8988T (cell line): ENCODE measurements around the gene EGFLAM.

Source experiments
- DNase-seq: peaks from one replicate; pipeline ENCODE4 v3.0.0; 2011

EGFLAM gene

DNA sequence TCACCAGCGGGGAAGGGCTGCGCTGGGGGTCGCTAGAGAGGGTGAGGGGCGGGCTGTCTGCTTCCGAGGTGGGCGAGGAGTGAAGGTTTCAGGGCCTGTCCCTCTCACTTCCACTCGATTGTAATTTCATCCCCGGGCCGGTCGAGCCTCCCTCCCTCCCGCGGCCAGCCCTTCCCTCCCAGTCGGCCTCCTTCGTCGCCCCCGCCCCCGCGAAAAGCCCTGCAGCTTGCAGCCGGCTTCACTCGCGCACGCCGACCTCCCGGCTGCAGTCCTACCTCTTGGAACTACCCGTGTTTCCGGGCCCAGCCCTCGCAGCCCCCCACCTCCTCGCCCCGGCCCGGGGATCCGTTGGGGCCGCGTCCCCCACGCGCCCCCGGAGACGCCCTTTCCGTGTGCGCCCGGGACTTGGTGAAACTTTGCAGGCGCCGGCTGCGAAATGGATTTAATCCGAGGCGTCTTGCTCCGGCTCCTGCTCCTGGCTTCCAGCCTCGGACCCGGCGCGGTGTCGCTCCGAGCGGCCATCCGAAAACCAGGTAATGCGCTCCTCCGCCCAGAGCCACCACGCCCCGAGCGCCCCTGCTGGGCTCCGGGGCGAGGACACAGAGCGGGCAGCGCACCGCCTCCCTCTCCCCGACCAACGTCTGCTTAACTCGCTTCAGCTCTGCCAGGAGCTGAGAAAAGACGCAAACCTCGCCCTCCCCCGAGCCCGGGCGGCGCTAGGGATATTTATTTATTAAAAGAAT, at the start of gene EGFLAM:
Gene EGFLAM (plus strand): TSS at position 241 of the 743 bp plus-strand sequence. CDS start 196 bp downstream, at position 437.
- peak; percentile 55 for DNase-seq

DNA sequence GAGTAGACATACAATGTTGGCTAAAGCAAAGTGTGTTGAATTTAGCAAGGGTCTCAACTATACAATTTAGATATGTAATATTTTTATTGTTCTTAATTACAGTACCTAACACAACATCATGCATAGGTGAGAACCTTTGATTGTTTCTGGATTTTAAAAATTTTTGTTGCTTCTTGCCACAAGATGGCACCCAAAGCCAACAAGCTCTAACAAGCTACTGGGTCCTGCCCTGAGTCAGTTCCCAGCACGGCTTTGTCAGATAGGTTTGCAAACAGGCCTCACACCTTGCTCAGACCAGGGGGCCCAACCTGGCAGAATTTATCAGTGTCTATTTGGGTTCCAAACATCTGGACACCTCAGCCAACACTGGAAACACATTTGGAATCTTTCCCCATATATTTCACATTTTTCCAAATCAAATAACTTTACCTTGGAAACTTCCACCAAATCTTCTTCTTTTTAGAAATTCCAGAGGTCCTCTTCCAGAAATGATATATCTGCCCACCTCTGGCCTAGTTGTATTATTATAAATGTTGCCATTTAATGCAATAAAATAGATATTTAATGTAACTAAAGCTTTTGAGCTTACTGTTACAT, 49.5 kb upstream of the EGFLAM start:
- DNase-seq = no peak

DNA sequence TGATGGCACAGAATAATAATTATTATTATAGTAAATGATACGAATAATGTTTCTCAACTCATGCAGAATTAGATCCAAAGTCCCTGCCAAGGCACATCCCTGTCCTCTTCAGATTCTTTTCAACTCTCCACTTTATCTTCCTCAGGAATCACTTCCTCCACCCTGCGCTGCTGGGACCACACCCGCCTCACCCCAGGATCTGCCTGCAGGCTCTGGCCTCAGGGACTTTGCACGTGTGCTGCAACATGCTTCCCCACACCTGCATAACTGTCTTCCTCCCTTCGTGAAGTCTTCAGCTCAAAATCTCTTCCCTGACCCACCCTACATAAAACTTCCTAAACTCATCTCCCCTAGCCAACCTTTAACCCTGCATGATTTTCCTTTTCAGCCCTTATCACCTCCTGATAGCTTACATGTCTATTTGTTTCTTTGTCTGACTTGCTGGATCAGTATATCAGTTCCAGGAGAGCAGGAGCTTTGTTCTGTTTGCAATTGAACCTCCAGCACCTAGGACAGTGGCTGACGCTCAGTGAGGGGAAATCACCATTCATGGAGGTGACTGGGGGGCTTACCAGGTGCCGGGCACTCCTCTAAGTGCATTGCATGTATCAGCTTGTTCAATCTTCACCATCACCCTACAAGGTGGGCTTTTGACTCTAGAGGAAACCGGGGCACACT, 47.5 kb upstream of the EGFLAM start:
- no peak for DNase-seq

DNA sequence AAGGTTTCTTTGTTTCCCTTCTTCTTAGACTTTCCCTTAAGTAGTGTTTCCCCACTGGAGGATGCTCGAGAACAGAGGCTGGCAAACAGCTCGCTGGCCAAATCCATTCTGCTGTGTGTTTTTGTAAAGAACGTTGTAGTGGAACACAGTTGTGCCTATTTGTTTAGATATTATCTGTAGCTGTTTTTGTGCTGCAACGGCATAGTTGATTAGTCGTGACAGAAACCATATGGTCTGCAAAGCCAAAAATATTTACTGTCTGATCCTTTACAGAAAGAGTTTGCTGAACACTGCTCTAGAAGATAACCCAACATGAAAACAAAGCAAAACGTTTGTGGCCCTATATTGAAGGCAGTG, 47.0 kb upstream of the EGFLAM start:
- DNase-seq = no peak

DNA sequence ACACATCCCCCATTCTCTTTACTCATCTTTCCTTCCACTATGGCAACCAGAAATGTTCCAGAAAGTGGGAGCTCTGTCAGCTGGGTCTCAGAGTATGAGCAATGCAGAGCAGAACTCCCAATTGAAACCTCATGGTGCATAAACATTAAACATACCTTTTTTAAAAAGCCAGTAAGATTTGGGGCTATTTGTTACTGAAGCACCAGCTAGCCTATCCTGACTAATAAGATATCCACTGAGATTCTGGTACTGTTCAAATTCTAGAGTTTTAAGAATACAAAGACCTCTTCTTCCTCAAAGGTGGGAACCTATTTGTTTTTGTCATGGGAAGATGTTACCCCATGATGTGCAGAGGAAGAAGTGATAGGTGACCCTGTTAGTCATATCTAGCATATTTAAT, 46.1 kb upstream of the EGFLAM start:
- no peak for DNase-seq

DNA sequence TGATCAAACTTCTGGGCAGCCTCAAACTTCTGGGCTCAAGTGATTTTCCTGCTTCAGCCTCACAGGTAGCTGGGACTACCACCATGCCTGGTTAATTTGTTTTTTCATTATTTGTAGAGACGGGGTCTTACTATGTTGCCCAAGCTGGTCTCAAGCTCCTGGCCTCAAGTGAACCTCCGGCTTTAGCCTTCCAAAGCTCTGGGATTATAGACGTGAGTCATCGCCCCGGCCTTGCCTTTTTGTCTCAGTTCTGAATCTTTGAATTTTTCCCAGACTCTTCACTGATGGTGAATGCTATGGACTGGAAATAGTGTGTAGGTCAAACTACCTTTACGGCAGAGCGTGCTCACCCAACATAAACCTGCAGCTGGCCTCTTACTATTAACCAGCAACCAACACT, 32.3 kb upstream of the EGFLAM start:
- DNase-seq = no peak

DNA sequence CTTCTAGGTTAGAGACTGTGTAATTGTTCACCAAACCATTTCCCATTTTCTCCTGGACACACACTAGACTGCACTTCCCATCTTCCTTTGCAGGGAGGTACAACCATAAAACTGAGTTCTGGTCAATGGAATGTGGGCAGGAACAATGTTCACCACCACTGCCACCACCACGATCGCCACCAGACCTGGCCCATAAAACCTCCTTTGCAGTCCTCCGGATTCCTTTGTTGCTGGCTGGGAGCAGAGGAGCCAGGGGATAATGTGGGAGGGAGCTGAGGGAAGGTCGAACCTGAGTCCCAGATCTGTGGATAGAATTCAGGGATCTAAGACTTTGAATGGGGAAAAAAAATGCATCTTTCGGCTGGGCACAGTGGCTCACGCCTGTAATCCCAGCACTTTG, 29.4 kb upstream of the EGFLAM start:
- DNase-seq = no peak

DNA sequence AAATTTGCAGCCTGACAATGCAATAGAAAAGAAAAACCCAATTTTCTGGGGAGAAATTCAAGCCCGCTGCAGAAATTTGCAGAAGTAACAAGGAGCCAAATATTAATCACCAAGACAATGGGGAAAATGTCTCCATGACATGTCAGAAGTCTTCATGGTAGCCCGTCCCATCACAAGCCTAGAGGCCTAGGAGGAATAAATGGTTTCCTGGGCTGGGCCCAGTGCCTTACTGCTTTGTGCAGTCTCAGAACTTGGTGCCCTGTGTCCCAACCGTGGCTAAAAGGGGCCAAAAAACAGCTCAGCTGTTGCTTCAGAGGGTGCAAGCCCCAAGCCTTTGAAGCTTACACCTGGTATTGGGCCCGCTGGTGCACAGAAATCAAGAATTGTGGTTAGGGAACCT, 23.6 kb upstream of the EGFLAM start:
- DNase-seq = no peak

DNA sequence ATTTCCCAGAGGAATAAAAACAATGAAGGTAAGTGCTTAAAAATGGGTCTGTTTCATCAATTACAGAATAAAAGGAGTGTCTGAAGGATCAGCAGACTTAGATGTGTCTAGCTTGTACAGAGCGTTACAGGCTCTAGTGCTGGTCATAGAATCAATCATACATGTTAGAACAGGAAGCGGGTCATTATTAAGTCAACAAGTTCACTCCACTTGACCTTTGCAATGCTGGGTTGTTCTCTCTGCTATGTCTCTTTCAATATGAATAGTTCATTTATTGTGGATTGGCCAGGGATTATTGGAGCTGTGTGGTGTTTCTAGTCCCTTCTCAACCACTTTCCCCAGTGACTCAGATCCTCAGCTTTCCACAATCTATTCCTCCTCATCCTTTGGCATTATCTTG, 20.7 kb upstream of the EGFLAM start:
- DNase-seq = no peak

DNA sequence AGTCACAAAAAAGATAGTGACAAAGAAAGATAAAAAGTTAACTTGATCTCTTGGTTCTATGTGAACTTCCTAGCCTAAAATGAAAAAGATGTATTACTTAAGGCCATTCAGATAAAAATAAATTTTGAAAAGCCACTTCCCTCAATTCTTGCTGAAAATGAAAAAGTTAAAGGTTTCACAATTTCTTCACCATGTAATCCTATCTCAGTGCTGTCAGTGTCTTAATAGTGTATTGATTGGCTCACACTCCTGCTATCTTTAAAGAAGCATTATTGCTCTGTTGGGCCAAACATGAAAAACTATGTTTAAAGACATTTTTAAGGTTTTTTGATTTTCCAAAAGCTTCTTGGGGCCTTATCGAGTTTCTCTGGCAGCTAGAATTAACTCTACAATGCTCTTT, 18.1 kb upstream of the EGFLAM start:
- DNase-seq = no peak

DNA sequence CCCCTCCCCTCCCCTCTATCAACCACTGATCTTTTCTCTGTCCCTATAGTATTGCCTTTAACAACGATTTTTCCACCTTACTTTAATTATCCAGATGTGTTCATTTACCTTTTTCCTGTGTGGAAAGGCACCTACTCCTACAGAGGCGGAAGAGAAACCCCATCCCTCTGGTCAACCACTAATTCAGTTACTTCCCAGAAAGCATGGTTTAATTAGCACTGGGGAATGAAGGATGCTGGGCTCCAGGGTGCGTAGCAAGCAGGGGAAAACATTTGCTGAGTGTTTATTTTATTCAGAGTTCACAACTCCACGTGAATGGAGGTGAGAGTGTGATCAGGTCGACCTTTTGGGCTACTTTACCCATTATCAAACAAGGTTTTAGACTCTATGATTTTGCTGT, 16.7 kb upstream of the EGFLAM start:
- DNase-seq = no peak

DNA sequence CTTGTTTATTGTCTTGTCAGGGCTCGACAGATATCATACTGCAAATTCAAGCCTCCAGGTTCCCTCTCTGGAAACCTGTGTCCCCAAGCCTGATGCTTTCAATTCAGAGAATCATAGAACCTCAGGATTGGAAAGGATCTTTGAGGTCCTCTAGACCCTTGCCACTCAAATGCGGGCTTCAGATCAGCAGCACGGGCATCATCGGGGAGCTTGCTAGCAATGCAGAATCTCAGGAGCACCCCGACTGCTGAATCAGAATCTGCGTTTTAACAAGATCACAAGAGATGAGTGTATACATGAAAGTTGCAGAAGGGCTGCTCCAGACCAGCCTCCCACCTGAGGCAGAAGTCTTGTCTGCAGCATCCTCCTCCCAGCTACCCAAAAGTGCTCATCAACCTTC, 13.1 kb upstream of the EGFLAM start:
- no peak for DNase-seq

DNA sequence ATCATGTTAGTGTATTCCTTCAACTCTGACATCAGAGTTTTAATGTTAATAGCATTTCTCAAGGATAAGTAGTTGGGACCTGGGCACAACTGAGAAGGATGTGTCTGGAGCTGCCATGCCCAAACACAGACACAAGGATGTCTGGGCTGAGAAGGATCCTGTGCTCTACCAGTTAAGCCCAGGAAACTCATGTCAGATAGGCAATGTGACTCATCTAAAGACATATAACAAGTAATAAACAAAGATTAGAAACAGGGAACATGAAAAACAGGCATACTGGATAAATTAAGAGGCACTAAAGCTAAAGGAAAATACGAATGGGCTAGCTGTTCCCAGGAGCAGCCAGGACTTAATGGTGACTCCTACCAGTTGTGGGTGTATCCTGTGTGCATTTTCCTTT, 9.1 kb upstream of the EGFLAM start:
- DNase-seq = no peak

DNA sequence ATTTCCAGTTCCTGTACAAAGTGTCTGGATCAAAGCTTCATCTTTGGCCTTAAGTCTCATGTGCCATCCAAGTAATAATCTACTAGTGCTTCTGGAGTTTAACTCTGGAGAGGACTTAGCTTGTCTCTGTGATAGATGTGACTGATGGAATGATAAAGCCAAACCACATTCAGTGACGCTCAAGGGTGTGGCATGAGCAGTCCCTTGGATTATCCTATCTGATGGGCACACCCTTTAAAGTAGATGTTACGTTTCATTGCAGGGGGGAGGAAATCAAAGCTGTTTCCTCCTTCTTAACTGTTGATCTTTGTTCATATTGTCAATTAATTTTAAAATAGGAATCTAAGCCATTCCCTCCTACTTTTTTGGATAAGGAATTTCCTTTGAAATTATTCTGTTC, 8.5 kb upstream of the EGFLAM start:
- DNase-seq = no peak

DNA sequence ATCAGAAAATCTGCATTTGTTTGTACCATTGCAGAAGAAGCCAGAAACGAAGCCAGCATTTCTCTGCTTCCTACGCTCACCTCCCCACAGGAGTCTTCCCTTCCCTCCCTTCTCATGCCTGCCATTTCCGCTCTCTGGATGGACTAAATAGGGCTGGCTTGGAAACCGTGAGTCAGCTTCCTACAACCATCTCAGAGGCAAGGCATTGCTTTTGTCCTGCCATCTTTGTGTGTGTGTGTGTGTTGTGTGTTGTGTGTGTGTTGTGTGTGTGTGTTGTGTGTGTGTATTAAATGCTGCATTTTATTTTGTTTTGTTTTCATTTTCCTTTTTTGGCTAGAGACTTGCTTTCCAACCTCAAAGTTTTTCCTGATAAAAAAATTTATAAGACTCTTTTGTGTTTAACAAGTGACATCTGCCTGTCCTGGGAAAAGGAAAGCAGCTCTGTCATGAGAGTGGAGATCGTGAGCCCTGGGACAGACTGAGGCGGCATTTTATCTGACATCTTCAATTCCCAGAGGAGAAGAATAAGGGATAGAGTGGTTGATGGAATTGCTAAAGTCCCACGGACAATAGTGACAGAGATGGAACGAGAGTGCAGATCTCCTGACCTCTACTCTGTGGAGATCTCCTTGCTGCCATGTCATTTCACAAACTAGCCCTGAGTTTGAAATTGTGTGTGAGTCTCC, 7.5 kb upstream of the EGFLAM start:
- no peak for DNase-seq

DNA sequence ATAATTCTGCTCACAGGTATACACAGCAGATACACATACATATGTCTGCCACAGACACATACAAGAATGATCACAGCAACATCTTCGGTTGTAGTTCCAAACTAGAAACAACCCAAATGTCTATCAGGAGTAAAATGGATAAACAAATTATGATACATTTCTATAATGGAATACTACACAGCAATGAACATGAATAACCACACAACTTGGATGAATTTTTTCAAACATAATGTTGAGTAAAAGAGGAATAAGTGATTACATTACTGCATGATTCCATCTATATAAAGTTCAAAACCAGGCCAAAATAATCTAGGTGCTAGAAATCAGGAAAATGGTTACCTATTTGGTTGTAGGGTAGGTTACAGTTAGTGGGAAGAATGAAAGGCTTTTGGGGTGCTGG, 4.6 kb upstream of the EGFLAM start:
- DNase-seq = no peak

DNA sequence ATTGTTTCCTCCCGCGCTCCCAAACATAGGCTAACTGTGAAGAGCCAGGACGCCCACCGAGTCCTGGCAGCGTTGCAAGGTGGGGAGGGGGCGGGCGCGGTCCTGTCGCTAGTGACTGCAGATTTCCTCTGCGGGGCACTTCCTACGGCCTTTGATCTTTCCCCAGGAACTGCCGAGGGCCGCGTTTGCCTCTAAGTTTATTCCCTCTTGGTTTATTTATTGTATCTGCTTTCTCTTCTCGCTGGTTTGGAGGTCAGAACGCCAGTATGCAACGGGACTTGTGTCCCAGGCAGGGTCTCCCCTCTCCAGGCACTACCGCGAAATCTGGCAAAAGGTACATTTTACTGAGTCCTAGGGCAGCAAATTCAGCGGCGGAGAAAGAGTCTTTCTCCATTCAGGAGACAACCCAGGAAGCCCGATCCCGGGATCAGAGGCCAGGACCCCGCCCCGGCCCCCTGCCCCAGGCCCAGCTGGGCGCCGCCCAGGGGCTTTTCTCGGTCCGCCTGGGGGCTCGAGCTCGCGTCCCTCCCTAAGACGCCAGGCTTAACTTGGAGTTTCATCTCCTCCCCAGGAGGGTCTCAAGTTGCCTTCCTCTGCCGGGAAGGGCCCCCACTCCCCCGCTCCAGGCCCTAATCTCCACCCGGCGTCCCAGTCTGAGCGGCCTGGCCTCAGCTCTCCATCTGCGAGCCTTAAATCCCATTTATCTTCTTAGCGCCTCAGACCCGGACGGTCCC, 884 bp upstream of the EGFLAM start:
- no peak for DNase-seq

DNA sequence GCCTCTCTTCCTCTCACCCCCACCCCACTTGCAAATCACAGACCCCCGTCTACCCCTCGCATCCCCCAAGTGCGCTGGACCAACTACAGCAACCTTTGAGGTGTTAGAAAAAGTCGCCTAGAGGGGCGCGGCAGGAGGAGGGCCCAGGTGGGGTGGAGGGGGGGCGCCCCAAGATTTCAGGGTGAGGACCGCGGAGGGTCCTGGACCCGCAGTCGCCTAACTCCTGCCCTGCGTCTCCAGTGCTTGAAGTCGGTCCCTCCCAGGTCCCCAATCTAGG, 379 bp upstream of the EGFLAM start:
- no peak for DNase-seq

DNA sequence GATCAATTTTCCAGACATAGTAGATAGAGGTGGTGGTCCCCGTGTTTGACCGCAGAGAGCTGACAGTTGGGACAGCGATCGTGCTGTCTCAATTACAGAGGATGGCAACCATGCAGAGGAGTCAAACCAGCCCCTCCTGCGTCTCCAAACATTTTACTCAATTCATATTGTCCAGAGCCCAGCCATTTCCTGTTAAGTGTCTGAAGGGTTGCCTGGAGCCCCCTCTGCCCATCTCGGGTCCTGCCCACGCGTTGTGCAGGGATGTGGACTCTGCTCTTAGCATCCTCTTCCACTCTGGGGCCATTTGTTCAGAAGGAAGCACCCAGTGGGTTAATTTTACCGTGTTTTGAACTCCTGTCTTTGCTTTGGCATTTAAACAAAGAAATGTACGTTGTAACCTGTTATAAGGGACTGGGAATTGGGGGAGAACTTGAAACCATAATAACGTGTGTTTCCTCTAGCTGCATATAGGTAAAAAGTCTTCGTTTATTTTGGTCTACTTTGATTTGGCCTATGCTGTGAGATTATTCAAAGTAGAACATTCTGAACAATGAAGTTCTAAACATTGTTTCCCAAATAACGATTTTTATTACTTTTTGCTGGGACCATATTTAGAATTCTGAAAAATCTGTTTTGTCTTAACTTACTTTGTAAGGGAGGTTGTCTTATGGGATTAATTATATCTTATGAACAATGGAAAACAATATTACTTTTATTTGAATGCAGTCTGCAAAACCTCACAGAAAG, 876 bp downstream of the EGFLAM start:
- no peak for DNase-seq

DNA sequence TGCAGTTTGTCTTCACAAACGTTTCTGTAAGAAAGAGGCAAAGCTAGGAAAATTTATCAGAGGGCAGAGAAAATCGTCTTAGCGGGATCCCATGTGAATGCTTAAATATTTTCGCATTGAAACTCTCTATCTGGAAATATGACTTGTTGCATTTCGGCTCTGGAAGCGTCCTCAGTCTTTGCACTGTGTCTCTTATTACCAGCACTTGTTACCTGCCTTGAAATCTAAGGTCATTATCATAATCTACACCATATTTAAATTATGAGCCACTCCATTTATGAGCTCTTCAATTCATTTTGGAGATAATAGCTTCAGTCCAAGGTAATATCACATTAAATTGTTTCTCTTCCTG, 1.4 kb downstream of the EGFLAM start:
- DNase-seq = no peak

DNA sequence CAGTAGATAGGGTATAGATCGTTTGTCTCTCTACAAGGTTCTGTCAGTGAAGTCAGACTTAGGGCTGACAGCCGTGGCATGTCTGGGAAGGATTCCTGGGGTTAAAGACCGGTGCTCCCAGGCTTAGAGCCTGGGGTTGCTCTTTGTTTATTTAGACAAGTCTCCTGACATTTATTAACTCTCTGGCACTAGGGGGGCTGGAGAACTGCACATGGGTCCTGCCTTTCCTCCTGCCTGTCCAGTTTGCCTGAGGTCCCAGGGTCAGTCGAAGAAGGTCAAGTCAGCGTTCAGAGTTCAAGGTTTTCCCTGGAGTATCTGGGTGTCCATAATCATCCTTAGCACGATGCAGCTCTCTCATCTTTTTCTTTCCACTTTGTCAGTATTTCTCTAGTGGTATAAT, 5.6 kb downstream of the EGFLAM start:
- no peak for DNase-seq

DNA sequence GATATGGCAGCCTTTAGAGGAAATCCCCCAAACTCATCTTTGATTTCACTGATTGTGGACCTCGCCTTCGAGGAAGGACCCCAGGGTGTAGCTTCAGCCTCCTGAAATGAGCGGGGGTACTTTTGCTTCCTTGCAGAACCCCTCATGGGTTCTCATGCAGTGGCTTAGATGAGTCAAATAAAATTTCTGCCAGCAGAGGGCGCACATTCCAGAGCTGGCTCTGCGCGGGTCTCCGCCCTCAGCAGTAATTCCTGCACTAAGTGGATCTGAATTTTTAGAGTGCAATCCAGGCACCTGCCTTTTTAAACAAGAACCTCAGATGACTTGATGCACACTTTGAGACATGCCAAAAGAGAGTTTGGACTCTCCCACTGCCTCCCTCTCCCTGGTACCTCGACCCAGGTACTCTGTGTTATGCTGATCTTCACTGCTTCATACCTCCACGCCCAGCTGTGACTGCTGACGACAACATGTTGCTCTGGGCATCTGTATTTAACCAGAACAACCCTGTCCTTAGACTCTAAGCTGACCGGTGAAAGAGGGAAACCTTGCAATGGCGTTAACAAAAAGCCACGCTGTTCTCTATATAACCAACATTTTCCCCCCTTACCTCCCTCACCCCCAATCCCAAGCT, 7.3 kb downstream of the EGFLAM start:
- DNase-seq = peak; percentile 47
